ENCODE results near the gene PRKG2. TPM values are rescaled to one million over a fixed set of nuclear protein-coding genes. Genes with fewer than 3 reads are reported as not detected.
A peak's percentile ranks its signal among the peaks of the same experiment; 100 is the strongest.

The PRKG2 gene
- polyA plus RNA-seq, 3 donors, result 0.99 to 2.7 (median 2.0) TPM

DNA sequence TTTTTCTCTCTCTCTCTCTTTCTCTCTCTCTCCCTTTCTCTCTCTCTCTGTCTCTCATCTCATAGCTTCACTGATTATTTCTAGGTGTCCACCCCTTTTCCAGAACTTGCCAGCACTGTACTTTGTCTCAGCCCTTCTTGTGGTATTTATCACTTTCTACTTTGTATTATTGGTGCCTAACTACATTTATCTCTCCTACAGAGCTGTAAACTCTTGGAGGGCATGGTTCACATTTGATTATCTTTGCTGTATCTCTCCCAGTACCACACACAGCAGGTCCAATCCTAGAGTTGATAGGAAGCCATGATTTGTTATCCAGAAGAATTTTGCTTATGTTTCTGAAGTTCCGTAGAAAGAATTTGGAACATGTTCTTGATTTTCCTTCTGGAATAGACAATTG is 5.2 kb upstream of the PRKG2 start:
- DNase-seq (ENCODE audit: low read depth in 3 of 3, low spot score in 2 of 3), result no peak

DNA sequence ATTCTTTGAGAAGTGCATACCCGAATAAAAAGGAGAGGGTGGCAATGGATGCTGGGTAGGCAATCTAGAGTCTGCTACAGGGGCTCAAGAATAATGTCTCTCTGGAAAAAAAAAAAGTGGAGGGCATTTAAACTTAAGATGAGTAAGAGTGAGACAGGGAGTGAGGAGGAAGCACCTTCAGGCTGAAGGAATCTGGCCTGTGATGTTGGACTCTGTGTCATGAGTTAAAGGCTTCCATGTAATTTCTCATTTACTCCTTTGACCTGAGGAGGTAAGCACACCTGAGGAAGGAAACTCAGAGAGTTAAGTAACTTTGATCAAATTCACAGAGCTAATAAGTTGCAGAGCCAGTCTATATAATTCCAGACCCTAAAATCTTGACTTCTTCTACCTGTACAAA is 3.2 kb upstream of the PRKG2 start:
- no peak for DNase-seq (ENCODE audit: low read depth in 3 of 3, low spot score in 2 of 3)

DNA sequence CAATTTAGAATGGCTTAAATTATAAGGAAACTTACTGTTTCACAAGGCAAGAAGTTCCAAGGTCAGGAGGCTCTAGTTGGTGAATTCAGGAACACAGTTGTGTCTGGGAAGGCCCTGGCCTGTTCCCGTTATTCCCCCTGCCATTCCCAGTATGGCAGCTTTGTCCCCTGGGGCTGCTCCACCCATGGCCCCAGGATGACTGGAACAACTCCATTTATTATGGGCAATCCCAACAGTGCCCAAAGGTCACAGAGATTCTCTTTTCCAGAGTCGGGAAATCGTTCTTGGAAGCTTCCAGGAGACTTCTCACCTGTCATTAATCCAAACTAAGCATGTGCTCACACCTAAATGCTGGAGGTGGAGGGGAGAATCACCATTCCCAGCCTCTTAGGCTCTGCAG is 2.8 kb upstream of the PRKG2 start:
- DNase-seq (ENCODE audit: low read depth in 3 of 3, low spot score in 2 of 3), result no peak

DNA sequence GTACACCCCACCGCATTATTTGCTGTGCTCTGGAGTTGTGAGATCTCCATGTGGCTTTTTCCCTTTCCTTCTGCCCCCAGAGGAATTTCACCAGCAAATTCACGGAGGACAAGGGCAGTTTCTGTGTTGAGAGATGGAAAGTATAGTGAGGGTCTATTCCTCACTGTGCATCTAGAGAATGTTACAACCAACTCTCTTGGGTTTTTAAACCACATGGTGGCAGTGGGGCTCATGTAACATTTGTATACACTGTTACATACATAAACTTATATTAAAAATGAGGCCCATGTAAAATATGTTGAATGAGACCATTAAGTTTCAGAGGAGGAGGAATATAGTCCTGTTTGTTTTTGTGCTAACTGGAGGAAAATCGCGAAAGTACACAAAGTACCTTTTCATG is 909 bp upstream of the PRKG2 start:
- DNase-seq (ENCODE audit: low read depth in 3 of 3, low spot score in 2 of 3), result no peak

DNA sequence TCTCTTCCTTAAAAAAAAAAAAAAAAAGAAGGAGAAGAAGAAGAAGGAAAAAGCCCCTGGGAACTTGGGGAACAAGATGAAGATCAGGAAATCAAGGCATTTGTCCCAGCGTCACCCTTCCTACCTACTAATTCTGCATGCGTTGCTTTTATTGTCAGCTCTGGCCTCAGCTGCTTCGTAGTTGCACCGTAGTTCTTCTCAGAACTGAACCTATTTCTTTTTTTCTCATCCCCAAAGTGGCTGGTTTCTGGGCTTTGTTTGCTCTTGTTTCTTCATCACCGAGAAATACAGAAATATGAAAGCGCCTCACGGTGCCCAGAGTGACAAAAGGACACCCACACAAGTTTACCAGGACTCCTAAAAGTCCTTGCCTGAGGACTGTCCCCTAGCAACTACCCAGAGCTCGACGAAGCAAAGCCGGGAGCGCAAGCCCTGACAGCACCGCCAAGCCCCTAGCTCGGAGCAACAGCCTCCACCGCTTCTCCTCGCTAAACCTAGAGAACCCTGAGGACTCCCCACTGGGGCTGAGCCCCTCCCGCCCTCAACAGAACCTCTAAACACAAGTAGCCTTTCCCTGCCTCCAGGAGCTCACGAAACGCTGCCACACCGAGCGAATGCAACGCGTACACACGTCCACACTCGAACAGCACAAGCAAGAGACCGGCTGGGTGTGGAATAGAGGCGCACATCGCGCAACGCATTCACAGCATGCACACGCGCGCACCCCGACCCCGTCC is 710 bp downstream of the PRKG2 start:
- peak in 1 of 3 donors; percentile 9 for DNase-seq (ENCODE audit: low read depth in 3 of 3, low spot score in 2 of 3)

DNA sequence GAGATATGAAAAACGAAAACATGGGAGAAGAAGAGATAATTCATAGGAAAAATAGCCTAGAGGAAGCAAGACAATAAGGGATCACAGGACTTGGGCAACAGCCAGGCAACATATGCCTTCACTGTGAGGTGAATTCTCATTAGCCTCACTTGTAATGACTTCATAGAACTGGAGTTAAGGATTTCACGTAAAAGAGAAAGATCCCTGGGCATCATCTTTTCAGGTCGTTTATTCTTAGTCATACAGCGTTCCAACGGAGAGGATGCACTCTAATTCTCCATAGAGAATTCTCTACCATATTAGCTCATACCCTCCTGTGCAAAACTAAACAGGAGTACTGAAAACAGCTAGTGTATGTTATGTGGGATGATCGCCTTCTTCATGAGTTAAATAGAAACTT is 1.4 kb downstream of the PRKG2 start:
- DNase-seq (ENCODE audit: low read depth in 3 of 3, low spot score in 2 of 3), result no peak

DNA sequence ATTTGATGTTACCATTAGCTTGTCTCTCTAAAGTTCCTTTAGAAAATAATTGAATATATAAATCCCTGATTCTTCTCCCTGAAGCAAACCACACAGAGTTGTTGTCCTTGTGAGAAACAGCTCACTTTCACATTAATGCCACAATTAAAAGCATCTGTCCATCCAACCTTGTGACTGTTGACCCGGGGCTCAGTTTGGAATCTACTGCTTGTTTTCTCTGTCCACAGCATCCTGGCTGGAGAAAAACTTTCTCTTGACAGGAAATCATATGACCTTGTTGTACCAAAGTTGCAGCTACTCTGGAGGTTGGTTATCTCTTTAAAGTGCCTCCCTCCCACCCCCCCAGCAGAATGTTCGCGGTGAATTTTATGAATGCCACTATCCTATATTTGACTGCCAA is 3.1 kb downstream of the PRKG2 start:
- no peak for DNase-seq (ENCODE audit: low read depth in 3 of 3, low spot score in 2 of 3)

DNA sequence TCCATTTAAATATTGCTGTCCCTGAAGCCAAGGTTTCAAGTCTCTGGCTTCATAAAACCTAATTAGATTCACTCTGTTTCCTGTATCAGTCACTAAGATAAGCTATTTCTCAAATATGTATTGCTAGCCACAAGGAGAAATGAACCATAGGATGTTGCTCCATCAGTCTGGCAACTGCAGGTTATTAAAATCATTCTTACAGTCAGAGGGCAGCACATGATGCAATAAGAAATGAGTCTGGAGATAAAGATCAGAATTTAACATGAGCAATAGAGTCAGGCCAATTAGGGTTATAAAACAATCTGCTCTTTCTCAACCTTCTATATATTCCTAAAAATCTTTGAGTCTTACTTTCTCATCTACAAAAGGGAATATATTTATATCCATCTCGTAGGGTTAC is 7.2 kb downstream of the PRKG2 start:
- DNase-seq (ENCODE audit: low read depth in 3 of 3, low spot score in 2 of 3), result no peak

DNA sequence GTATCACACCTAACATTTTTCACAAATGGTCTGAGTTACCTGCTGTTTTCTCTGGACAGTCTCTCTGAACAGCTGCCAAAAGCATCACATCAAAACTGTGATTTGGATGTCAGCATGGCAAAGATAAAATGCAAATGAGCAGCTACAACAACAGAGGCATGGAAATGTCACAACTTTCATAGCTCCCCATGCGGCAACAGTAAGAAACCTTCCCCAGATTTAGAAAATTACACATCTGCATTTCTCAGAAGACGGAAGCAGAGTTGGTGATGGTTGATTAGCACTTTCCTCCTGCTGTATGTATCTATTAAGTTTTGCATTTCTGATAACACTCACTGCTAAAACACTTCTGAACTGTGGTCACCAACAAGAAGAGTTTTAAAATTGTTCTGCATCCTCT is 9.7 kb downstream of the PRKG2 start:
- DNase-seq (ENCODE audit: low read depth in 3 of 3, low spot score in 2 of 3), result no peak

DNA sequence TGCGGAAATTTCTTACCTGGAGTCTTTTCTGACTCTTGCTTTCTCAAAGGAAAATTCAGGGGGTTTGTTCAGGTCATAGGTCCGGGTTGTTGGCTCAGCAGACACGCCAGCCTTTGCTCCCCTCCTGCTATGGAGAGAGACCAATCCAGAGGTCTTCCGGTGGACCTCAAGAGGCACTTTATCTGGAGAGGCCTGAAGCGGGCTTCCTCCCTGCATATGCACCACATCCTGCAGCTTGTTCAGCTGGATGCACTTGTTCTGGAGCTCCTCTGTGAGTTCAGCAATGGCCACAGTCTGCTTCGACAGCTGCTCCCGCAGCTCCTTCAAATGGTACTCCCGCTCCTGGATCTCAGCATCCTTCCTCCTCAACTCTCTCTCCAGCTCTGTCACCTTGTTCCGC is 10.5 kb downstream of the PRKG2 start:
- DNase-seq (ENCODE audit: low read depth in 3 of 3, low spot score in 2 of 3), result no peak

DNA sequence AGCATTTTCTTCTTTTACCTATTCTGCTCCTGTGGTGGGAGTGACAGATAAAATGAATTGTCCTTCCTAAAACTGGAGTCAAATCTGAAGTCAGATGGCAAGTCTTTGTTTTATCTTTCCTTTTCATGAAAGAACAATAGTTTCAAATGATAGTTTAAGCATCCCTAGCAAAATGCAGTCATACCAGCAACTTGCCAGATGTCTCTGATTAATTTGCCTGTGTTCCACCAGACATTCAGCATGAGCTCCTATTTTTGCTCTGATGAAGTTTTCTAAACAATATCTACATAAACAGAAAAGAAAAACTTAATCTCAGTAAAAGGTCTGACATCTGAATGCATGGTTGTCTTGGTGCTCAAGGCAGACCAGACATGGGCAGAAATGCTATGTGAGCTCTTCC is 15.2 kb downstream of the PRKG2 start:
- no peak for DNase-seq (ENCODE audit: low read depth in 3 of 3, low spot score in 2 of 3)

DNA sequence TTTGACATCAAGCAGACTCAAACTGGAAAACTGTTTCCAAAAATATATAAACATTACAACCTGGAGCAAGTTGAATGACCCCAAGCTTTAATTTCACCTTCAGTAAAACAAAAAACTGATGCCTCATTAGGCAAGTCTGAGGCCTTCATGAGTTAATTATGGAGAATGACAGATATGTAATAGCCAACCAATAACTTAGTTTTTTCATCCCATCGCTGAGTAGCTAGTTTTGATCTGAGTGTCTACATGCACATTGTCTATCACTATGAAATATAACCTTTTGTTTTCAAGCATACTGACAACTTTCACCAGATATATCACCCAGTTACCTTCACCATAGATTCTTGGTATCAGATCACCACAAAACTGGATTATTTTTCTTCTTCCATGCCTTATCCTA is 16.4 kb downstream of the PRKG2 start:
- no peak for DNase-seq (ENCODE audit: low read depth in 3 of 3, low spot score in 2 of 3)

DNA sequence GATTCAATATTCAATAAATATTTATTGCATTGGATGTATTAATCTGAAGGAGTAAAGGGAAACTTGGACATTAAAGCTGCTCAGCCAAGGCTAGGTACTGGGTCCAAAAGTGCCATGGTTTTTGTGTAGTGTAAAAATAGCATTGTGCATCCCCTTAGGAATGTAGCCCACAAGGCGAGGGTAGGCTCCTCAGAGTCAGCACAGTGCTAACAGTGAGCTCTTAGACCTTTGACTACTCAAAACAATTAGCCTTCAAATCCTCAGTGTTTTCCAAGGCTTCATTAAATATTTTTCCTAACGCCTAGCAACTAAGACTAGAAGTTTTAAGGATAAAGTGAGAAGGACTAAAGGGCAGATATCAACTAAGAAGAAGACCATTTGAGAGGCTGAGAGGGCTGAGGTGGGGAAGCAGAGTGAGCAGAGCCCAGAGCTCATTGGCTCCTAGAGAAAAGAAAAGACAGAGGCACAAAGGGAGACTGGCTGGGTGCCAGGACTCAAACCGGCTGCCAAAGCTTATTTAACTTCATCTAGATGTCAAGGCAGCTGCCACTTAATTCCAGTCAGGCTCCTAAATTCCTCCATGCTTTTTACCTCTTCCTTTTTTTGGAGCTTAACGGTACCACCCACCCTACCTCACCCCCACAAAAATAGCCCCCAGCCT is 17.0 kb downstream of the PRKG2 start:
- DNase-seq (ENCODE audit: low read depth in 3 of 3, low spot score in 2 of 3), result no peak

DNA sequence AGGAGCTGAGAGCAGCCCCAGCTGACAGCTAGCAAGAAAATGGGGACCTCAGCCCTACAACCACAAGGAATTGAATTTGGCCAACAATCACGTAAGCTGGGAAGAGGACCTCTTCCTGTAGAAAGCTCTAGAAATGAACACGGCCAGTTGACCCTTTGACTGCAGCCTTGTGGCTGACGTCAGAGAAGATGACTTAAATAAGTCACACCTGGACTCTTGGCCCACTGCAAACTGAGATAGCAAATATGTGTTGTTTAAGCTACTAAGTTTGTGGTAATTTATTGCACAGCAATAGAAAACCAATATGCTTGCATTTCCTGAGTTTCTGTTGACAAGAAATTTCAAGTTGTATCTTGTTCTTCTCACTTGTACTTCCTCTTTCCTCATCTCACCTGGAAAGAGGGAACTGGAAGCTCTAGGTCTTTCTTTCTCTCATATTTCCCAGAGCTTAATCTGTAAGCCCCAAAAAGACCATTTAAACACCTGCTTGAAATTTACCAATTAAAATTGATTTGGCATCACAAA is 18.8 kb downstream of the PRKG2 start:
- DNase-seq (ENCODE audit: low read depth in 3 of 3, low spot score in 2 of 3), result no peak

DNA sequence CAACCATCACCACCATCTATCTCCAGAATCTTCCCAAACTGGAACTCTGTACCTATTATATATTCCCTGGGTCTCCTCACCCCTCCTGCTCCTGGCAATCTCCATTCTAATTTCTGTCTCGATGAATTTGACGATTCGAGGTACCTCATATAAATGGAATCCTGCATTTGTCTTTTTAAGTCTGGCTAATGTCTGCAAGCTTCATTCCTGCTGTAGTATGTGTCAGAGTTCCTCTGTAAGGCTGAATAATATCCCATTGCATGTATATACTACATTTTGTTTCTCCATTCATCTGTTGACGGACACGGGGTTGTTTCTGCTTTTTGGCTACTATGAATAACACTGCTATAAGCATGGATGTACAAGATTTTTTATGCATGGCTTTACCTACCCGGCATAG is 19.5 kb downstream of the PRKG2 start:
- DNase-seq (ENCODE audit: low read depth in 3 of 3, low spot score in 2 of 3), result no peak

DNA sequence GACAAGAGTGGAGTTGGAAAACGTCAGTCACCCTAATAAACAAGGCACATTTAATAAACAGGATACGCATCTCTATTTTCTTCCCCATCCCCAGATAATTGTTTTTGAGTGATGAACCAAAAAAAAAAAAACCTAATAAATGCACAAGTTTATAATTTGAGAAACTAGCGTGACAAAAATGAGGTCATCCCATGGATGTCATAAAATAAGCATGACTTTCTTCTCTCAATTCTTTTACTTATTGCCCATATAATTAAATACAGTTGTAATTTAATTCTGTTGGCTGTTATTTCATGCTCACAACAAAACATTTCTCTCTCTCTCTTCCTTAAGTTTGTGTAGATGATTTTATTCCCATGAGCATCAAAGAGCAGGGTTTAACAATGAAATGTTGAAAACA is 20.7 kb downstream of the PRKG2 start:
- no peak for DNase-seq (ENCODE audit: low read depth in 3 of 3, low spot score in 2 of 3)

DNA sequence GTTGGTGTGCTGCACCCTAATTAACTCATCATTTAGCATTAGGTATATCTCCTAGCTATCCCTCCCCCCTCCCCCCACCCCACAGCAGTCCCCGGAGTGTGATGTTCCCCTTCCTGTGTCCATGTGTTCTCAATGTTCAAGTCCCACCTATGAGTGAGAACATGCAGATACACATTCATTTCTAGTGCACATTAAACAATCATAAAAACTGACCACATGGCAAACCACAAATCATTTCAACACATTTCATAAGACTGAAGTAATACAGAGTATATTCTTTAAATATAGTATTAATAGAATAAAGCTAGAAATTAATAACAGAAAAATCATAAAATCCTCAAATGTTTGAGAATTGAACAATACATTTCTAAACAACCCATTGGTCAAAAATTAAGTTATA is 34.1 kb downstream of the PRKG2 start:
- no peak for DNase-seq (ENCODE audit: low read depth in 3 of 3, low spot score in 2 of 3)

DNA sequence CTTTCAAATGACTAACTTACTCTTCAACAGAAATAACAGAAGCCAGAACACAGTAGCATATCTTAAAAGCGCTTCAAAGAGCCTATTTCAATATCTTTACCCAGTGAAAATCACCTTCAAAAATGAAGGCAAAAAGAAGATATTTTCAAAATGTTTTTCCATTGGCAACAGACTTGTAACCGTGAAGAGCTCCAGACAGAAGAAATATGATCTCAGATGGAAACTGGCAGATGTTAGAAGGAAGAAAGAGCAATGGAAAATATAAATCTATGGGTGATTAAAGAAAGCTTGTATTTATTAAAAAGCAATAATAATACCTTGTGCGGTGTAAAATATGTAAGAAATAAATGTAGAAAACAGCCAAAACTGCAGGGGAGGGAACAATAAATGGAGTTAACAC is 35.7 kb downstream of the PRKG2 start:
- no peak for DNase-seq (ENCODE audit: low read depth in 3 of 3, low spot score in 2 of 3)

DNA sequence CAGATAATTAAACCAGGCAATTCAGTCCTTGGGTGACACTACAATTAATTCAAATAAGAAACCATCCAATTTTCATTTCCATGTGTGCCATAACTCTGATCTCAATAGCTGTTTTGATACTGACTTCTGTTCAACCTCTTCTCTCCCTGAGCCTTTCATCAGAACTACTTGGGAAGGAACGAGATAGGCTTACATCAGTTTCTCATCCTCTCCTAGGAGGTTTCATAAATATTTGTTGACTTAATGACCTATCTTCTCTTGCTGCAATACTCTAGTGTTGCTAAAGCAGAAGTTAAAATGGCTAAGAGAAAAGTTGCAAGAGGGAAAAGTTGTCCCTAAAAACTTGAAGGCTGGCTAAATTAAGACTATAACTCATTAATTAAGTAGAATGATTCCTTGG is 41.8 kb downstream of the PRKG2 start:
- DNase-seq (ENCODE audit: low read depth in 3 of 3, low spot score in 2 of 3), result no peak

DNA sequence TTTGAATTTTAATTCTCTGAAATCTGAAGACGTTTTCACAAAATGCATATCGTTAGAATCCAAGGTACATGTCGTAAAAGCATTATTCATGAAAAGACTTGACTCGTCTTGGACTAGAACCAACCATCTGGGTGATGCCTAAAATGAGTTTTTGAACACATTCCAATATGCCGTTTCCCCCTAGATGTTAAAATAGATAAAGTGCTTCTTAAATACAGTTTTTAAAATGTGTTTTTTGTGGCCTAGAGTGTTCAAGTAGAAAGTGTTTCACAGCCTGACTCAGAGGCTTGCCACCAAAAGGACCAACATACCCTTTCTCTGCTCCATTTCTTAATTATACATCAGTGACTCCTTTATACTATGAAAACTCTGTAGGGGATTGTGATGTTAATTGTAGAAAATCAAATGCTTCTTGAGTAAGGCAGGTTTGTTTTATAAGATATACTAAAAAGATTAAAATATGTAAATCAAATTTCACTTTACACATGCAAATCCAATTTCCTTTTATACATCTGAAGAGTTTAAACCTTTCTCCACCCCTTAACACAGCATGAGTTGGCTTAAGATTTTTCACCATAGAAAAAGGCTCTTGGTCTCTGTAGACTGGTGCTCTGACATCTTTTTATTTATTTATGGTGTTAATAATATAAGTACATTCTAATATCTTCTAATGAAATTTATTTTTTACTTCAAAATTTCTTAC is 48.4 kb downstream of the PRKG2 start:
- no peak for DNase-seq (ENCODE audit: low read depth in 3 of 3, low spot score in 2 of 3)

DNA sequence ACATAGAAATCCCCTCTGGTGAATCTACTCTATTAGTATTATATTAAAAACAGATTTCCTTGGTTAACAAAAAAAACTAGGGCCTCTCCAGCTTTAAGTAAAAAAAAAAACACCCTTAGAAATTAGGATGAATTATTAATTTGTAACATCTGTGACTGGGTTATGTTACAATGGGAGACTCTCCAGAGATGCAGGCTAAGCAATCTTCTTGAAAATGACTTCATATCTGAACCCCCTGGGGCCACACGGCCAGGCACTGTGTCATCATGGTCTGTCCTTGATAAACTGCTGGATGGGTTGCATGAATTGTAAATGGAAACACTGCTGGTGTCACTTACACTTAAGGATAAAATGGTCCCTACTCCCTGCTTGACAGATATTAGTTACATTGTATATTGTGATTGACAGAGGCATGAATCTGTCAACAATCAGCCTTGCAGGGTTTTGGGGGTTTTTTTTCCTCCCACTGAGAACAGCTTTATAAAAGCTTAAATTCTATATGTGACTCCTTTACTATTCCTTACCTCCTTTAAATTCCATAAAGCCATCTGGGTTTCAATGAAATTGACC is 49.1 kb downstream of the PRKG2 start:
- DNase-seq (ENCODE audit: low read depth in 3 of 3, low spot score in 2 of 3), result no peak

Measured in right renal cortex interstitium (tissue), 3 donors.